SK-N-SH treated with all-trans-retinoic acid at 6 μM for 48 hours (cell line): Measurements from ENCODE around the gene DAB2IP.

Experiments used
- ZC3H10 ChIP-seq: fragments of 250-450 bp; sonication (Bioruptor Pico); IDR thresholded peaks from 2 replicates; pipeline ENCODE4 v1.5.1; 2021; ENCODE audit warnings: mild to moderate bottlenecking, moderate library complexity
- ZFP3 ChIP-seq: fragments of 250-450 bp; sonication (Bioruptor Pico); IDR thresholded peaks from 2 replicates; pipeline ENCODE4 v1.5.0; 2020; ENCODE audit warnings: mild to moderate bottlenecking, moderate library complexity

- TF ChIP-seq ZFP3 (CRISPR knock-in tag) = no peak
- TF ChIP-seq ZC3H10 (CRISPR knock-in tag) = no peak
Measured at GRCh38 chr9:121788686-121789366, 137.4 kb downstream of the DAB2IP start.
